ENCODE measurements around the gene ZKSCAN5.
A peak's percentile ranks its signal among the peaks of the same experiment; 100 is the strongest.
"Not testable (repeated sequence)": the region's sequence is repeated elsewhere in the genome, so short reads cannot be mapped to it uniquely, and the experiment has no call there.

ZKSCAN5 gene

GRCh38 chr7:99557196-99557607 is 52.7 kb downstream of the ZKSCAN5 start:
- no peak for DNase-seq

GRCh38 chr7:99557940-99558305 is 53.5 kb downstream of the ZKSCAN5 start:
- no peak for DNase-seq

- DNase-seq, result peak; percentile 97
Measured at GRCh38 chr7:99558306-99559174, 54.1 kb downstream of the ZKSCAN5 start, which contains the start of gene ZNF655. Gene ZNF655, plus strand, starts transcription at chr7:99558642. Its CDS starts 1,918 bp downstream, at chr7:99560560.

- no peak for DNase-seq
Measured at GRCh38 chr7:99559175-99559915, 54.9 kb downstream of the ZKSCAN5 start.

GRCh38 chr7:99560834-99561736 is 56.6 kb downstream of the ZKSCAN5 start:
- DNase-seq, result no peak

GRCh38 chr7:99561737-99562051 is 57.2 kb downstream of the ZKSCAN5 start:
- DNase-seq, result no peak

GRCh38 chr7:99562114-99562784 is 57.8 kb downstream of the ZKSCAN5 start:
- DNase-seq, result no peak

- DNase-seq, result peak; percentile 38
Measured at GRCh38 chr7:99562832-99563231, 58.4 kb downstream of the ZKSCAN5 start.

- no peak for DNase-seq
Measured at GRCh38 chr7:99563650-99564049, 59.2 kb downstream of the ZKSCAN5 start.

GRCh38 chr7:99568770-99569169 is 64.3 kb downstream of the ZKSCAN5 start:
- DNase-seq, result not testable (repeated sequence)

- no peak for DNase-seq
Measured at GRCh38 chr7:99571768-99572167, 67.3 kb downstream of the ZKSCAN5 start.

- DNase-seq, result no peak
Measured at GRCh38 chr7:99573257-99573656, 68.8 kb downstream of the ZKSCAN5 start.

GRCh38 chr7:99576251-99576650 is 71.8 kb downstream of the ZKSCAN5 start:
- DNase-seq, result no peak

GRCh38 chr7:99579281-99579955 is 75.0 kb downstream of the ZKSCAN5 start:
- DNase-seq, result peak; percentile 17

GRCh38 chr7:99579956-99580777 is 75.7 kb downstream of the ZKSCAN5 start:
- DNase-seq, result peak; percentile 82

GRCh38 chr7:99580778-99581332 is 76.4 kb downstream of the ZKSCAN5 start:
- not testable (repeated sequence) for DNase-seq

All from NCI-H69 (cell line).